CD4-positive, alpha-beta T cell treated with Interleukin-10 for 1 hour (primary cell): ENCODE results near the gene VAMP1.
"Not testable (repeated sequence)": the region's sequence is repeated elsewhere in the genome, so short reads cannot be mapped to it uniquely, and the experiment has no call there.

Experiments
- DNase-seq: peaks from one replicate; pipeline ENCODE4 v3.0.0-alpha.2; 2020

The VAMP1 gene

GRCh38 chr12:6470375-6471163, at the start of gene VAMP1:
Gene VAMP1, minus strand, starts transcription at chr12:6470677. Its CDS starts 146 bp downstream, at chr12:6470531.
- peak; percentile 96 for DNase-seq

- no peak for DNase-seq
These were observed 49.7 kb upstream of the VAMP1 start for GRCh38 chr12:6520186-6520585.

GRCh38 chr12:6508087-6508486, 37.6 kb upstream of the VAMP1 start:
- DNase-seq, result no peak

GRCh38 chr12:6507102-6507998, 36.9 kb upstream of the VAMP1 start:
- no peak for DNase-seq

GRCh38 chr12:6500466-6500865, 30.0 kb upstream of the VAMP1 start:
- no peak for DNase-seq

- DNase-seq, result not testable (repeated sequence)
These were observed 26.8 kb upstream of the VAMP1 start for GRCh38 chr12:6497291-6497690.

GRCh38 chr12:6494968-6495367, 24.5 kb upstream of the VAMP1 start:
- DNase-seq, result no peak

GRCh38 chr12:6494258-6494743, 23.8 kb upstream of the VAMP1 start:
- DNase-seq, result no peak

GRCh38 chr12:6493497-6494257, 23.2 kb upstream of the VAMP1 start, which contains the start of gene NCAPD2:
Gene NCAPD2, plus strand, starts transcription at chr12:6494102. Its CDS starts 997 bp downstream, at chr12:6495099.
- DNase-seq, result peak; percentile 97

- DNase-seq, result peak; percentile 96
These were observed 22.5 kb upstream of the VAMP1 start, which contains the start of gene MRPL51 for GRCh38 chr12:6492838-6493496. Gene MRPL51, minus strand, starts transcription at chr12:6493262. Its CDS starts 126 bp downstream, at chr12:6493136.

- not testable (repeated sequence) for DNase-seq
These were observed 20.2 kb upstream of the VAMP1 start for GRCh38 chr12:6490673-6491072.

- DNase-seq, result no peak
These were observed 19.0 kb upstream of the VAMP1 start for GRCh38 chr12:6489449-6489848.

GRCh38 chr12:6488240-6488639, 17.8 kb upstream of the VAMP1 start:
- DNase-seq, result no peak

- DNase-seq, result no peak
These were observed 7.9 kb upstream of the VAMP1 start for GRCh38 chr12:6478416-6478815.

- not testable (repeated sequence) for DNase-seq
These were observed 7.3 kb upstream of the VAMP1 start for GRCh38 chr12:6477601-6478377.

GRCh38 chr12:6476489-6476888, 6.0 kb upstream of the VAMP1 start:
- no peak for DNase-seq

- not testable (repeated sequence) for DNase-seq
These were observed 4.9 kb upstream of the VAMP1 start for GRCh38 chr12:6475233-6475975.

GRCh38 chr12:6472491-6472890, 2.0 kb upstream of the VAMP1 start:
- DNase-seq, result no peak

GRCh38 chr12:6471989-6472360, 1.5 kb upstream of the VAMP1 start:
- no peak for DNase-seq

- no peak for DNase-seq
These were observed 685 bp downstream of the VAMP1 start for GRCh38 chr12:6469609-6470374.
